Loucy (cell line): ENCODE measurements around the gene PWP2.
"Not testable (repeated sequence)": the region's sequence is repeated elsewhere in the genome, so short reads cannot be mapped to it uniquely, and the experiment has no call there.

Experiments used
- H2AFZ ChIP-seq: fragments of 200-600 bp; sonication (generic); 2 replicates; pipeline ENCODE4 v1.6.0; 2016; ENCODE audit warnings: antibody characterized with exemption, mild to moderate bottlenecking, low read length, moderate library complexity
- H3F3A ChIP-seq: fragments of 200-600 bp; 2 replicates; pipeline ENCODE4 v1.6.0; 2016; ENCODE audit warnings: antibody characterized with exemption, low read depth, mild to moderate bottlenecking
- H3K27me3 ChIP-seq: fragments of 200-600 bp; sonication (generic); 2 replicates; pipeline ENCODE4 v1.6.1; 2014; ENCODE audit warnings: low read length, mild to moderate bottlenecking; ENCODE audit not compliant: insufficient read depth, poor library complexity, severe bottlenecking
- H3K36me3 ChIP-seq: fragments of 200-600 bp; sonication (generic); 2 replicates; pipeline ENCODE4 v1.6.1; 2016; ENCODE audit warnings: low read length; ENCODE audit not compliant: insufficient read depth
- H3K4me1 ChIP-seq: fragments of 200-600 bp; sonication (generic); 2 replicates; pipeline ENCODE4 v1.5.1; 2014; ENCODE audit warnings: low read length, mild to moderate bottlenecking; ENCODE audit not compliant: insufficient read depth, poor library complexity, severe bottlenecking
- H3K4me2 ChIP-seq: fragments of 200-600 bp; sonication (generic); 2 replicates; pipeline ENCODE4 v1.6.0; 2014; ENCODE audit warnings: antibody characterized with exemption, low read length, low read depth, mild to moderate bottlenecking; ENCODE audit not compliant: poor library complexity, severe bottlenecking
- H3K4me3 ChIP-seq: fragments of 200-600 bp; sonication (generic); 2 replicates; pipeline ENCODE4 v1.5.1; 2014; ENCODE audit warnings: low read length, mild to moderate bottlenecking, mixed read lengths; ENCODE audit not compliant: poor library complexity, severe bottlenecking
- H3K79me2 ChIP-seq: fragments of 200-600 bp; sonication (generic); 2 replicates; pipeline ENCODE4 v1.6.1; 2014; ENCODE audit warnings: low read length; ENCODE audit not compliant: insufficient read depth
- H3K9ac ChIP-seq: fragments of 200-600 bp; sonication (generic); 2 replicates; pipeline ENCODE4 v1.6.0; 2014; ENCODE audit warnings: mild to moderate bottlenecking, low read depth, low read length, moderate library complexity; ENCODE audit not compliant: poor library complexity, severe bottlenecking
- H3K9me2 ChIP-seq: fragments of 200-600 bp; sonication (generic); replicated peaks from 2 replicates; pipeline ENCODE4 v1.6.1; 2016; ENCODE audit warnings: low read depth, low read length, mixed read lengths
- H3K9me3 ChIP-seq: fragments of 200-600 bp; sonication (generic); 2 replicates; pipeline ENCODE4 v1.6.1; 2014; ENCODE audit warnings: mild to moderate bottlenecking, antibody characterized with exemption, low read length, low read depth; ENCODE audit not compliant: insufficient read depth
- H4K20me1 ChIP-seq: fragments of 200-600 bp; sonication (generic); 2 replicates; pipeline ENCODE4 v1.6.0; 2014; ENCODE audit warnings: antibody characterized with exemption, low read length, mild to moderate bottlenecking; ENCODE audit not compliant: insufficient read depth, poor library complexity, severe bottlenecking

The PWP2 gene

DNA sequence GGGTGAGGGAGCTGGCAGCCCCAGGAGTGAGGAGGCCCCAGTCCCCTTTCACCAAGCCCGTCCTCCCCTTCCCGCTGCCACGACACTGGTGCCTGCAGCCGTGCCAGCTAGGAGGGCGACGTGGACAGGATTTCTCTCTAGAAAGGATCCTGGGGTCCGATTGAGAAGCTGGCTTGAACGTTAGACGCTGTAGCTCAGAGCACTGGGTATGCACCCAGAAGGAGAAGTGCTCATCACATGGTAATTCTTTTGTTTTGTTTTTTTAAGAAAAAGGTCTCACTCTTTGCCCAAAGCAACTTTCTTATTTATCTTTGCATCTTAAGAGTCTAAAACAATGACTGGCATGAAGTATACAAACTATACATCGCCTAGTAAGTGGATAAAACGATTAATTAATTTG lies 60.3 kb downstream of the PWP2 start:
- H3F3A ChIP-seq, H3K27me3 ChIP-seq, H3K36me3 ChIP-seq, H3K9me2 ChIP-seq, H3K4me1 ChIP-seq, H2AFZ ChIP-seq, H3K79me2 ChIP-seq, H3K4me3 ChIP-seq, H3K9ac ChIP-seq, H3K4me2 ChIP-seq, H3K9me3 ChIP-seq, H4K20me1 ChIP-seq: not testable (repeated sequence)

GRCh38 chr21:44170326-44170725 lies 63.1 kb downstream of the PWP2 start:
- not testable (repeated sequence) for H3K4me1 ChIP-seq, H3K9me2 ChIP-seq, H3F3A ChIP-seq, H3K9me3 ChIP-seq, H2AFZ ChIP-seq, H3K4me3 ChIP-seq, H3K4me2 ChIP-seq, H3K36me3 ChIP-seq, H3K27me3 ChIP-seq, H3K79me2 ChIP-seq, H4K20me1 ChIP-seq, H3K9ac ChIP-seq

- not testable (repeated sequence) for H3K4me2 ChIP-seq, H3K9me2 ChIP-seq, H2AFZ ChIP-seq, H3K36me3 ChIP-seq, H3F3A ChIP-seq, H3K4me1 ChIP-seq, H3K4me3 ChIP-seq, H3K9ac ChIP-seq, H3K27me3 ChIP-seq, H3K9me3 ChIP-seq, H3K79me2 ChIP-seq, H4K20me1 ChIP-seq
These were observed 63.7 kb downstream of the PWP2 start for GRCh38 chr21:44170863-44171262.

DNA sequence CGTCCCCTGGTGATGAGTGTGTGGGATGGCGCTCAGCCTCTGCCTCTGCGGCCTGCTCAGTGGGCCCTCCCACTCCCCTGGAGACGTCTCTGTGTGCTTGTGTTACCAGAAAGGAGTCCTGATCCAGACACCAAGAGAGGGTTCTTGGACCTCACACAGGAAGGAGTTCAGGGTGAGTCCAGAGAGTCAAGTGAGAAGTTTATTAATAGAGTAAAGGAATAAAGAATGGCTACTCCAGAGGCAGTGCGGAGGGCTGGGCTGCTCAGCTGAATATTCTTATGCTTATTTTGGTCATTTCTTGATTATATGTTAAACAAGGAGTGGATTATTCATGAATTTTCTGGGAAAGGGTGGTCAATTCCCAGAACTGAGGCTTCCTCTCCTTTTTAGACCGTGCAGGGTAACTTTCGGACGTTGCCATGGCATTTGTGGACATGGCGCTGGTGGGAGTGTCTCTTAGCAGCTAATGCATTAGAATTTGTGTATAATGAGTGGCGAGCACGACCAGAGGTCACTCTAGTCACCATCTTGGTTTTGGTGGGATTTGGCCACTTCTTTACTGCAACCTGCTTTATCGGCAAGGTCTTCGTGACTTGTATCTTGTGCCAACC lies 64.9 kb downstream of the PWP2 start:
- H3K27me3 ChIP-seq, H3K4me3 ChIP-seq, H3K36me3 ChIP-seq, H3F3A ChIP-seq, H3K9ac ChIP-seq, H4K20me1 ChIP-seq, H3K9me3 ChIP-seq, H3K9me2 ChIP-seq, H2AFZ ChIP-seq, H3K4me1 ChIP-seq, H3K4me2 ChIP-seq, H3K79me2 ChIP-seq: not testable (repeated sequence)

DNA sequence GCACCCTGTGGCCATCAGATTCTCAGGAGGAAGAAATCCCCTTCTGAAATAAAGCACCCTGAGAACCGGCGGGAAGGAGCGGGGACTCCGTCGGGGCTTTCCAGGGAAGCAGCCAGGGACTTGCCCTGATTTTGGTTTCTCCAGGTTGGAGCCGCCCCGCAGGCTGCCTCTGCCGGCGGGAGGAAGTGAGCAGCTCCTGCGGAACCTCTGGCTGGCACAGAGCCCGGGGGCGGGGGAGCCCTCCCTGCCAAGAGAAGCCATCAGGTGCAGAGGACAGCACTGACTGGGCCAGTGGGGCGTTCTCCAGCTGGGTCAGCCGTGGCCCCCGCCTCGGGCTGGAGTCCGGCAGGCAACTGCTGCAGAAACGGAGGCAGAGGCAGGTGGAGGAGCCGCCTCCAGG lies 65.5 kb downstream of the PWP2 start:
- H3F3A ChIP-seq, H2AFZ ChIP-seq, H3K36me3 ChIP-seq, H3K4me1 ChIP-seq, H3K9me3 ChIP-seq, H3K4me3 ChIP-seq, H3K79me2 ChIP-seq, H3K4me2 ChIP-seq, H3K27me3 ChIP-seq, H4K20me1 ChIP-seq, H3K9ac ChIP-seq, H3K9me2 ChIP-seq: not testable (repeated sequence)

- not testable (repeated sequence) for H3K4me3 ChIP-seq, H3K79me2 ChIP-seq, H3F3A ChIP-seq, H4K20me1 ChIP-seq, H3K4me1 ChIP-seq, H2AFZ ChIP-seq, H3K9ac ChIP-seq, H3K36me3 ChIP-seq, H3K9me3 ChIP-seq, H3K4me2 ChIP-seq, H3K27me3 ChIP-seq, H3K9me2 ChIP-seq
These were observed 68.0 kb downstream of the PWP2 start for GRCh38 chr21:44175189-44175588.

DNA sequence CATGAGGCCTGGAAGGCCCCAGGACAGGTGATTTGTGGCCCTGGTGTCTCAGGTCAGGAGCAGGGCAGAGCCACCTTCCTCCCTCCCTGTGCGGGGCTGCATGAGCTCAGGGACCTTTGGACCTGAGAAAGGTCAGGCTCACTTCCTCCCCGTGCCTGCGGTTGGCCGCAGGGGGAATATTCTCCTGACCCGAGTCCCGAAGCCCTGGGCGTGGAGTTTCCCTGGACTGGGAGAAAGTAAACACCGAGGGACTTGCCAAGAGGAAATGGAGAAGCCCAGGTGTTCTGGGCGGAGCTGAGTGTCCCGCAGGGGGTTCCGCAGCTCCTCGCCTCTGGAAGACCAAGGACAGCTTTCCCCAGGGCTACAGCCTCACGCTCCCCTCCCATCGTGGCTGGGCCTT lies 68.9 kb downstream of the PWP2 start:
- H3K9me3 ChIP-seq, H3K9me2 ChIP-seq, H3K27me3 ChIP-seq, H3K36me3 ChIP-seq, H3K4me3 ChIP-seq, H3K9ac ChIP-seq, H3K4me2 ChIP-seq, H2AFZ ChIP-seq, H4K20me1 ChIP-seq, H3F3A ChIP-seq, H3K4me1 ChIP-seq, H3K79me2 ChIP-seq: not testable (repeated sequence)
